ENCODE data around the gene GNAS. TPM values are rescaled to one million over a fixed set of nuclear protein-coding genes. Genes with fewer than 3 reads are reported as not detected.
A peak's percentile ranks its signal among the peaks of the same experiment; 100 is the strongest.

The GNAS gene
- total RNA-seq, 3 donors from 2014 or later (not counting 1 experiment from before 2014, with no cell fraction given): 530 to 823 (median 582) TPM

DNA sequence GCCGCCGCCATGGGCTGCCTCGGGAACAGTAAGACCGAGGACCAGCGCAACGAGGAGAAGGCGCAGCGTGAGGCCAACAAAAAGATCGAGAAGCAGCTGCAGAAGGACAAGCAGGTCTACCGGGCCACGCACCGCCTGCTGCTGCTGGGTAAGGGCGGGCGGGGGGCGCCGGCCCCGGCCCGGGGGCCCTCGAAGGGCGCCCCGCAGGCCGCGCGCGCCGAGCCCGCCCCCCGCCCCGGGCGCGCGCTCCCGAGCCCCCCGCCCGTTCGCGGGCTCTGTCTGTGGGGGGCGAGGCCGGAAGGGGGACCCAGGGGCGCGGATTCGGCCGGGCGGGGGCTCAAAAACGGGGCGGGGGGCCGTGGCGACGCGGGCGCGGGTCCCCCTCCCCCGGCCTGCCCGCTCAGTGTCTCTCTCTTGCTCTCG is 39.2 kb downstream of the GNAS start:
- Histone ChIP-seq H3K4me1 (ENCODE audit: control insufficient read depth, insufficient read depth, low read length) (peaks cover 20% of the 10 kb centered on the region), H3K27me3 (ENCODE audit: control insufficient read depth, insufficient read depth, low read length) (no peaks in the 10 kb centered on the region), H3K9me3 (ENCODE audit: control insufficient read depth, insufficient read depth, low read length) (no peaks in the 10 kb centered on the region), H3K36me3 (ENCODE audit: control insufficient read depth, insufficient read depth, low read length) (peaks cover 3% of the 10 kb centered on the region), H3K27ac (ENCODE audit: low read length) (peak overlapping the region; percentile 99), H3K4me3 (ENCODE audit: low read length) (peak overlapping the region; percentile 99)
- H3K9me3 Mint-ChIP-seq: no peaks in the 10 kb centered on the region
- no peaks in the 10 kb centered on the region for H3K27me3 Mint-ChIP-seq (ENCODE audit: low read depth in 2 of 2)
- H3K4me3 Mint-ChIP-seq: peak overlapping the region; percentile 96
- H3K36me3 Mint-ChIP-seq: no peaks in the 10 kb centered on the region
- peak in 1 of 2 donors; percentile 65 for DNase-seq
- H3K27ac Mint-ChIP-seq: peak overlapping the region; percentile 90 to 97
- peaks cover 45 to 52% of the 10 kb centered on the region in 2 donors for H3K4me1 Mint-ChIP-seq
- TF ChIP-seq, protein P1, sequence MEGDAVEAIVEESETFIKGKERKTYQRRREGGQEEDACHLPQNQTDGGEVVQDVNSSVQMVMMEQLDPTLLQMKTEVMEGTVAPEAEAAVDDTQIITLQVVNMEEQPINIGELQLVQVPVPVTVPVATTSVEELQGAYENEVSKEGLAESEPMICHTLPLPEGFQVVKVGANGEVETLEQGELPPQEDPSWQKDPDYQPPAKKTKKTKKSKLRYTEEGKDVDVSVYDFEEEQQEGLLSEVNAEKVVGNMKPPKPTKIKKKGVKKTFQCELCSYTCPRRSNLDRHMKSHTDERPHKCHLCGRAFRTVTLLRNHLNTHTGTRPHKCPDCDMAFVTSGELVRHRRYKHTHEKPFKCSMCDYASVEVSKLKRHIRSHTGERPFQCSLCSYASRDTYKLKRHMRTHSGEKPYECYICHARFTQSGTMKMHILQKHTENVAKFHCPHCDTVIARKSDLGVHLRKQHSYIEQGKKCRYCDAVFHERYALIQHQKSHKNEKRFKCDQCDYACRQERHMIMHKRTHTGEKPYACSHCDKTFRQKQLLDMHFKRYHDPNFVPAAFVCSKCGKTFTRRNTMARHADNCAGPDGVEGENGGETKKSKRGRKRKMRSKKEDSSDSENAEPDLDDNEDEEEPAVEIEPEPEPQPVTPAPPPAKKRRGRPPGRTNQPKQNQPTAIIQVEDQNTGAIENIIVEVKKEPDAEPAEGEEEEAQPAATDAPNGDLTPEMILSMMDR (IDR thresholded peaks at IDR 0.05): no peak
- 0% methylated on average over 54 of the region's 55 CpGs for WGBS (ENCODE audit: insufficient coverage)
- peak in 1 of 3 donors; percentile 0 for ATAC-seq
- intact Hi-C loops (cut with micrococcal nuclease): loop anchor here (2.0 to 10.0 kb wide), 3 partner anchors 151 to 273 kb away; partner anchors contain the start of genes PRELID3B, STX16 and ZNF831

DNA sequence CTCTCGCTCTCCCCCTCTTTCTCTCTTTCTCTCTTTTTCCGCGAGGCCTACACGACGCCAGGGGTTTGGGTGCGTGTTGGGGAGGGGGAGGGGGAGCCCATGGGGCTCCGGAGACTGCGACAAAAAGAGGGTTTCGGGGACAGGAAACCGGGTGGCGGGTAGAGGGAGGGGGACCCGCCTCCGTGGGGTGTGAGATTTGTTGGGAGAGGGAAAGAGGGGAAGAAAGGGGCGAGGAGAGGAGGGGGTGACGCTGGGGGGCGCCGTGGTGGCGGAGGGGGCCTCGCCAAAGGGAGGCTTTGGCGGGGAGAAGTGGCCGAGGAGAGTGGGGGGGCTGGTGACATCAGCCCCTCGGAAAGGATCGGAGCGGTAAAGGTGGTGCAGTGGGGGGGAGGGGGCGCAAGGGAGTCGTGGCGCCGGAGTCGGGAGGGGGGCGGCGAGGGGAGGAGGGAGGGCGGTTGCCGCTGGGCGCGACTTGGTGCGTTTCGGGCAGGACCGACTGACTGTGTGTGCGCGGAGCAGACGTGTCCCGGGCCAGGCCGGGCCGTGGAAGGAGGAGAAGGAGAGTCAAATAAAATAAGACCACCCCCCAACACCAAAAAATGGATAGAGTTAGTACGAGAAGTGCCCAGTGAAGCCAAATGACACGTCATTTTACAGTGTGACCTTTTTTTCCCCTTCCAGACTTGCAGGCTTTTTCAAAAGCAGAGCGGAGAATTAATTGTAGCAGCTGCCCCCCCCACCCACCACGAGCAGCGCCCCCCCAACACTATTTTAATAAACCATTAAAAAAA is 39.8 kb downstream of the GNAS start:
- ATAC-seq: peak in 2 of 3 donors; percentile 8 to 22
- peaks cover 20% of the 10 kb centered on the region for H3K4me1 ChIP-seq (ENCODE audit: control insufficient read depth, insufficient read depth, low read length)

DNA sequence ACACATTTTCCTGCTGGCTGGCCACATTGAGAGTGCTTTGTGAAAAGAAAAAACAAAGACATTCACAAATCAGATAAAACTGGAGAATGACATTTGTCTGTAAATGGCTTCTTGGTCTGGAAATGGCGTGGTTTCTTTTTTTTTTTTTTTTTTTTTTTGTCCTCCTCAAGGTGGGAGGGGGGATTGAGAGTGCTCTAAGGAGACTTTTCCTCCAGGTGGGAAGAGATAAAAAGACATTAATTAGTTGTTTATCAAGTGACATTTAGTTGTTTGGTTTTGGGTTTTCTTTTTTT is 40.4 kb downstream of the GNAS start:
- intact Hi-C loops (cut with micrococcal nuclease): loop anchor here (1.0 to 10.0 kb wide), 3 partner anchors 14 to 272 kb away; partner anchors contain the start of genes STX16 and ZNF831
- H3K4me3 Mint-ChIP-seq: peak overlapping the region; percentile 96
- no peaks in the 10 kb centered on the region for H3K36me3 Mint-ChIP-seq
- peaks cover 57 to 63% of the 10 kb centered on the region in 2 donors for H3K4me1 Mint-ChIP-seq
- Histone ChIP-seq H3K27me3 (ENCODE audit: control insufficient read depth, insufficient read depth, low read length) (no peaks in the 10 kb centered on the region), H3K27ac (ENCODE audit: low read length) (peak overlapping the region; percentile 99), H3K4me1 (ENCODE audit: control insufficient read depth, insufficient read depth, low read length) (peaks cover 16% of the 10 kb centered on the region), H3K9me3 (ENCODE audit: control insufficient read depth, insufficient read depth, low read length) (no peaks in the 10 kb centered on the region), H3K36me3 (ENCODE audit: control insufficient read depth, insufficient read depth, low read length) (peaks cover 3% of the 10 kb centered on the region), H3K4me3 (ENCODE audit: low read length) (peak overlapping the region; percentile 99)
- TF ChIP-seq, protein P1 (IDR thresholded peaks at IDR 0.05): no peak
- H3K27ac Mint-ChIP-seq: peak overlapping the region; percentile 90 to 97
- no peak for ATAC-seq
- H3K27me3 Mint-ChIP-seq (ENCODE audit: low read depth in 2 of 2): no peaks in the 10 kb centered on the region
- DNase-seq: no peak
- WGBS (ENCODE audit: insufficient coverage): 0% methylated on average over 1 of the region's 1 CpG
- H3K9me3 Mint-ChIP-seq: no peaks in the 10 kb centered on the region

More for the DNA sequence above, 39.8 kb downstream of the GNAS start:
- Mint-ChIP-seq H3K27me3 (ENCODE audit: low read depth in 2 of 2) (no peaks in the 10 kb centered on the region), H3K9me3 (no peaks in the 10 kb centered on the region), H3K27ac (peak overlapping the region; percentile 90 to 97), H3K4me1 (peaks cover 51 to 58% of the 10 kb centered on the region in 2 donors), H3K36me3 (no peaks in the 10 kb centered on the region), H3K4me3 (peak overlapping the region; percentile 96)
- intact Hi-C loops (cut with micrococcal nuclease): loop anchor here (5.0 to 10.0 kb wide), 2 partner anchors 240 to 272 kb away; partner anchors contain the start of genes STX16 and ZNF831
- WGBS (ENCODE audit: insufficient coverage): under 1% methylated on average over 38 of the region's 49 CpGs
- Histone ChIP-seq H3K9me3 (ENCODE audit: control insufficient read depth, insufficient read depth, low read length) (no peaks in the 10 kb centered on the region), H3K27me3 (ENCODE audit: control insufficient read depth, insufficient read depth, low read length) (no peaks in the 10 kb centered on the region), H3K36me3 (ENCODE audit: control insufficient read depth, insufficient read depth, low read length) (peaks cover 3% of the 10 kb centered on the region), H3K4me3 (ENCODE audit: low read length) (peak overlapping the region; percentile 99), H3K27ac (ENCODE audit: low read length) (peak overlapping the region; percentile 99)
- TF ChIP-seq, protein P1 (IDR thresholded peaks at IDR 0.05): no peak
- peak; percentile 63 to 86 for DNase-seq

Data from natural killer cell (primary cell).